Kidney epithelial cell (primary cell): Measurements from ENCODE around the gene GFPT2. TPM values are rescaled to one million over a fixed set of nuclear protein-coding genes. Genes with fewer than 3 reads are reported as not detected.

ENCODE experiments used
- DNase-seq: peaks from one replicate; pipeline ENCODE4 v3.0.0-alpha.2; 2010; ENCODE audit warnings: low read depth
- H3K27me3 ChIP-seq: 2 replicates; pipeline ENCODE4 v1.6.0; 2011; ENCODE audit warnings: low read length; ENCODE audit not compliant: control insufficient read depth, insufficient read depth
- H3K36me3 ChIP-seq: 2 replicates; pipeline ENCODE4 v1.5.1; 2011; ENCODE audit warnings: low read length; ENCODE audit not compliant: control insufficient read depth, insufficient read depth
- H3K4me3 ChIP-seq: 2 replicates; pipeline ENCODE4 v1.5.1; 2011; ENCODE audit warnings: low read depth, mild to moderate bottlenecking, control low read depth, low read length
- CTCF ChIP-seq: IDR thresholded peaks from 2 replicates; pipeline ENCODE4 v1.5.1; 2011; ENCODE audit warnings: mild to moderate bottlenecking, moderate library complexity, low read length, control low read depth, inconsistent platforms; ENCODE audit not compliant: insufficient read depth, poor library complexity, severe bottlenecking
- total RNA-seq: library from RNA; depleted of rRNA; stranded (reverse); fragments of >200 nt; gene quantifications from 2 replicates; pipeline ENCODE4 v1.2.3, GENCODE V29; 2015

Gene GFPT2
- total RNA-seq, 1 donor from 2014 or later = 7.7 TPM

- no peak for TF ChIP-seq CTCF
- DNase-seq = no peak
- H3K27me3 ChIP-seq = no peaks in the 10 kb centered on the region
- H3K4me3 ChIP-seq = no peak overlapping the region
- H3K36me3 ChIP-seq = no peaks in the 10 kb centered on the region
These were observed 36.3 kb upstream of the GFPT2 start for GRCh38 chr5:180389252-180390101.

- no peaks in the 10 kb centered on the region for H3K36me3 ChIP-seq
- H3K27me3 ChIP-seq = no peaks in the 10 kb centered on the region
- H3K4me3 ChIP-seq = no peak overlapping the region
- no peak for TF ChIP-seq CTCF
- DNase-seq = no peak
These were observed 34.7 kb upstream of the GFPT2 start for GRCh38 chr5:180387798-180388197.

GRCh38 chr5:180382926-180383325 is 29.8 kb upstream of the GFPT2 start:
- Histone ChIP-seq H3K4me3 (no peak overlapping the region), H3K36me3 (no peaks in the 10 kb centered on the region), H3K27me3 (peaks cover 2% of the 10 kb centered on the region)
- no peak for DNase-seq
- no peak for TF ChIP-seq CTCF

- no peaks in the 10 kb centered on the region for H3K36me3 ChIP-seq
- no peak overlapping the region for H3K4me3 ChIP-seq
- TF ChIP-seq CTCF = no peak
- peaks cover 2% of the 10 kb centered on the region for H3K27me3 ChIP-seq
- no peak for DNase-seq
These were observed 28.8 kb upstream of the GFPT2 start for GRCh38 chr5:180381851-180382480.

GRCh38 chr5:180381428-180381827 is 28.3 kb upstream of the GFPT2 start:
- DNase-seq = no peak
- no peak for TF ChIP-seq CTCF
- Histone ChIP-seq H3K4me3 (no peak overlapping the region), H3K27me3 (peaks cover 2% of the 10 kb centered on the region), H3K36me3 (no peaks in the 10 kb centered on the region)
